ENCODE measurements around the gene IL10RA. TPM values are rescaled to one million over a fixed set of nuclear protein-coding genes. Genes with fewer than 3 reads are reported as not detected.
"Not testable (repeated sequence)": the region's sequence is repeated elsewhere in the genome, so short reads cannot be mapped to it uniquely, and the experiment has no call there.

Gene IL10RA
- total RNA-seq, 1 donor from 2014 or later, result 5.0 TPM

DNA sequence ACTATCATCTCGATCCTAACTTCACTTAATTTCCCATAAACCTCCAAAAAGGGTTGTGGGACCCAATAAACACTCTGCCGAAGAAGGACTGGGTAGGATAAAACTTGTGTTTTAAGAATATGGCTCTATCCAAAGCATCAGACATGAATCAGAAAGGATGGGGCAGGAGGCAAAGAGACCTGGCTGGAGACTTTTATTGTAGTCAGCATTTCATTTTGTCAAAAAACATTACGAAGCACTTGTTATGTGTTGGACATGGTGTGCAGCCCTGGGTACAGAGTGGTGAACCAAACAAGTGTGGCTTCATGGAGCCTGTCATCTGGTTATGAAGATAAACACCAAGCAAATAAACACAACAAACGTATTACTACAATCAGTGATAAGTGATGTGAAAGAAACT, 17.3 kb downstream of the IL10RA start:
- no peak for TF ChIP-seq CTCF (IDR thresholded peaks at IDR 0.05; ENCODE audit: borderline replicate concordance)
- no peaks in the 10 kb centered on the region for H3K36me3 ChIP-seq
- H3K4me3 ChIP-seq, result no peak overlapping the region
- peaks cover 38% of the 10 kb centered on the region for H3K27me3 ChIP-seq (ENCODE audit: low read depth)
- peaks cover 6% of the 10 kb centered on the region for H3K9me3 ChIP-seq (replicated peaks)
- peaks cover 28% of the 10 kb centered on the region for H3K4me1 ChIP-seq
- intact Hi-C loops (cut with micrococcal nuclease), result no loop called here
- peak overlapping the region; percentile 71 for H3K27ac ChIP-seq (replicated peaks)
- DNase-seq, result no peak

DNA sequence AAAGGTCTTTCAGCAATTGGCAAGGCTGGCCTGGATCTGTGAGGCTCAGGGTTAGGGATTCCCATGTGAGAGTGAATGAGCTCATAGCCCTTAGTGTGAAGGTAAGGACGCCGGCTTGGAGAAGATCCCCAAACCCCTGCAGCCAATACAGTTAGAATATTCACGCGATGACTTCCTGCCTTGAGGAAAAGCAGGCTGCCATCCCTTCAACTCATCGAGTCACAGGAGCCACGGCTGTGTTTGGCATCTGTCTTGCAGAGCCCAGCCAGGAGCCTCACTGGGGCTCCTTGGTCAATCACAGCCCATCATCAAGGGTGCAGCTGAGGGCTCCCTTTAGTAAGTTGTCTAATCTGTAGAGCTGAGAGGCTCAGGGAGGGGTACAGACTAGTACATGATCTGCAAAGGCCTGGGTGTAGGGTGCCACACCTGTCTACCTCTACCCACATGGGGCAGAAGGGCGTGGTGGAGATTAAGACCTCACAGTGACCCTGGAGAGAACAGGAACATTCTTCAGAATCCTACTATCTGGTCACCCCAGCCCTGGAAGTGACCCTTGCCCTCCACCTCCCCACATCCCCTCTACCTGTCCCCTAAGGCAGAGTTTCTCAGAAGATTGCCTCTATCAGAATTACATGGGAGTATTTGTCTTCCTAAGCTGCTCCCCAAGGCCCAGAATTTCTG, 18.5 kb downstream of the IL10RA start:
- H3K4me1 ChIP-seq, result peaks cover 28% of the 10 kb centered on the region
- no peak overlapping the region for H3K27ac ChIP-seq (replicated peaks)
- intact Hi-C loops (cut with micrococcal nuclease), result no loop called here

DNA sequence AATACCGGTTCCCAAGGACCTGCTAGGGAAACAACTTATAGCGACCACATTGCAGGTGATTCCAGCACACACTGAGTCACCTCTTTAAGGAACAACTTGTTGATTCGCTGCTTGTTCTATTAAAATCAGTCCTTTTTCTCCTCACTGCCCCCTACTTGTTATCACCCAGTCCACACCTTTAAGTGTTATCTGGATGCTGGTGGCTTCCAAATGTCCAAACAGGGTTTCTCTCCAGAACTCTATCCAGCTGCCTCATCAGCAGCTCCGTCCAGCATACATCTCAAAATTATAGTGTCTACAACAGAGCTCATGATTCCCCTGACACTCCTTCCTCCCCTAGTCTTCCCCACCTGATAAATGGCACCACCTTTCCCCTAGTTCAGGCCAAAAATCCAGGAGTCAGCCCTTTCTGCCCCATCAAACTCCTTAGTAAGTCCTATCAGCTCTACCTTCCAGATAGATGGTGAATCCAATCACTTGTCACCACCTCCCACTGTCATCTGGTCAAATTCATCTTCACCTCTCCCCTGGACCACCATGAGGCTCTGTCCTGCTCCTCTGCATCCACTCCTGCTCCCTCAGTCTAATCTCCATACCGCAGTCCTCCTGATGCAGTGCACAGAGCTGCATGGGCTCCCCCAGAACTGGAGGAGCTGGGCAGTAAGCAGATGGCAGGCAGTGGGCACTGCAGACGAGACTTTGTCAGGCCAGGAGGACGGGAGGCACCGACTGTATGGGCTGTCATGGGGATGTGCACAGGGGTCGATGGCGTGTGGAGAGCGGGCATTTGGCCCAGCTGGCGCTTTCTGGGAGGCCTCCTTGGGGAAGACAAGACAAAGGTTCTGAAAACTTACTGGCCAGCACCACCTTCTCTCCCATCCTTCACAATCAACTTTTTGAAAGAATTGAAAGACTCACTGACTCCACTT, 19.3 kb downstream of the IL10RA start:
- intact Hi-C loops (cut with micrococcal nuclease), result no loop called here
- Histone ChIP-seq H3K27ac (replicated peaks) (no peak overlapping the region), H3K27me3 (ENCODE audit: low read depth) (peaks cover 47% of the 10 kb centered on the region), H3K9me3 (replicated peaks) (peaks cover 6% of the 10 kb centered on the region), H3K4me3 (no peak overlapping the region), H3K36me3 (no peaks in the 10 kb centered on the region), H3K4me1 (peaks cover 28% of the 10 kb centered on the region)
- TF ChIP-seq CTCF (IDR thresholded peaks at IDR 0.05; ENCODE audit: borderline replicate concordance), result no peak
- DNase-seq, result no peak

More for the DNA sequence above, 18.5 kb downstream of the IL10RA start:
- no peak for DNase-seq
- H3K9me3 ChIP-seq (replicated peaks), result peaks cover 6% of the 10 kb centered on the region
- H3K36me3 ChIP-seq, result no peaks in the 10 kb centered on the region
- H3K27me3 ChIP-seq (ENCODE audit: low read depth), result peaks cover 46% of the 10 kb centered on the region
- H3K4me3 ChIP-seq, result no peak overlapping the region
- TF ChIP-seq CTCF (IDR thresholded peaks at IDR 0.05; ENCODE audit: borderline replicate concordance), result no peak

DNA sequence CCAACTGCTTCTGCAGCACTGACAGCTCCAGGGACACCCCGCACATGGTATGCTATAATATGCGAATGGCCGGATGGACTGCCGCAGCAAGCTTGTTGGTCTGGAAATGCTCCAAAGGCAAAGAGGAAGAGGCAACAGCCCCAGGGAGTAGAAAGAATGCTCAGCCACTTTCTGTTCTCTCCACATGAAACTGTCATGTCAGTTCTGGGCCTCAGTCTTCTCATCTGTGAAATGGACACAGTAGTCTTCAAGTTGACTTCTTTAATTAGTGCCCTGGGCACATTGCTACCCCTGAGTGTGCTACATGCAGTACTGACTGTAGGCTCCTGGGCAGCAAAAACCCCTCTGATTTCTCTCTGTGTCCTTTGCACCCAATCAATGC, 19.9 kb downstream of the IL10RA start:
- H3K36me3 ChIP-seq, result no peaks in the 10 kb centered on the region
- H3K9me3 ChIP-seq (replicated peaks), result peaks cover 6% of the 10 kb centered on the region
- no peak for DNase-seq
- no peak overlapping the region for H3K27ac ChIP-seq (replicated peaks)
- no peak for TF ChIP-seq CTCF (IDR thresholded peaks at IDR 0.05; ENCODE audit: borderline replicate concordance)
- H3K4me3 ChIP-seq, result no peak overlapping the region
- H3K27me3 ChIP-seq (ENCODE audit: low read depth), result peaks cover 51% of the 10 kb centered on the region
- peaks cover 28% of the 10 kb centered on the region for H3K4me1 ChIP-seq
- intact Hi-C loops (cut with micrococcal nuclease), result no loop called here

DNA sequence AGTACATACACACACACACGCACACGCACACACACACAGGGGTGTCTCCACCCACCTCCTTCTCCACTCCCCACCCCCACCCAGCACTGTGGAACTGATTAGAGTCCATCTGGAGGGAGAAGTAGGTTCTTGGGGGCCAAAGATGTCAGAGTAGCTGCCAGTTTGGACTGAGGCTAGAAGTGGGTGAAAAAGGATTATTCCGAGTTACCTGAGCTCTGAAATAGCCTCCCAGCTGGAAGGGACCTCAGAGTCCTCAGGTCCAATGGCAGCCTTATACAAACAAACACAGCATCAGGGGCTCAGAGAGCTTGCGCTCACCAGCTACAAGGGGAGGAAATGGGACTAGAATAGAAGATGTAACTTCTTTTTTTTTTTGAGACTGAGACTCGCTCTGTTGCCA, 20.8 kb downstream of the IL10RA start:
- Histone ChIP-seq H3K4me1 (peaks cover 21% of the 10 kb centered on the region), H3K4me3 (no peak overlapping the region), H3K9me3 (replicated peaks) (peaks cover 6% of the 10 kb centered on the region), H3K36me3 (no peaks in the 10 kb centered on the region), H3K27me3 (ENCODE audit: low read depth) (peaks cover 59% of the 10 kb centered on the region), H3K27ac (replicated peaks) (peak overlapping the region; percentile 58)
- DNase-seq, result no peak
- no peak for TF ChIP-seq CTCF (IDR thresholded peaks at IDR 0.05; ENCODE audit: borderline replicate concordance)
- intact Hi-C loops (cut with micrococcal nuclease), result no loop called here

DNA sequence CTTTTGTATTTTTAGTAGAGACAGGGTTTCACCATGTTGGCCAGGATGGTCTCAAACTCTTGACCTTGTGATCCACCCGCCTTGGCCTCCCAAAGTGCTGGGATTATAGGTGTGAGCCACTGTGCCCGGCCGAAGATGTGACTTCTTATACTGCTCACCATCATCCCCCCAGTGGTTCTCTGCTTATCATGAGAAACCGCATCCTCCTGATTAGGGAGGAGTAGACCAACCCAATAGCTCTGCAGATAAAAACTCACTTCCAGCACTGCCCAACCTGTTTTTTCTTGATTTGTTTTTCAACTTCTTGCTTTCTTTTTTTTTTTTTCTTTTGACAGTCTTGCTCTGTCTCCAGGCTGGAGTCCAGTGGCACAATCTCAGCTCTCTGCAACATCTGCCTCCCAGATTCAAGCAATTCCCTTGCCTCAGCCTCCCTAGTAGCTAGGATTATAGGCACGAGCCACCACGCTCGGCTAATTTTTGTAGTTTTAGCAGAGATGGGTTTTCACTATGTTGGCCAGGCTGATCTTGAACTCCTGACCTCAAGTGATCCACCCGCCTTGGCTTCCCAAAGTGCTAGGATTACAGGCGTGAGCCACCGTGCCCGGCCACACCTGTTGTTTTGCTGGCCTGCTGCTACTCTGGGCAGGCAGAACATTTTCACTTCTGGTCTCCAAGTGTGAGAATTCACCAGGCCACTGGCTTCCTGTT, 21.5 kb downstream of the IL10RA start:
- H3K9me3 ChIP-seq (replicated peaks); intact Hi-C loops (cut with micrococcal nuclease); H3K4me3 ChIP-seq; H3K36me3 ChIP-seq; DNase-seq: not testable (repeated sequence)
- H3K27ac ChIP-seq (replicated peaks), result peak overlapping the region; percentile 58
- peaks cover 63% of the 10 kb centered on the region for H3K27me3 ChIP-seq (ENCODE audit: low read depth)
- peaks cover 17% of the 10 kb centered on the region for H3K4me1 ChIP-seq

Measured in left ventricle myocardium inferior (tissue), 1 donor.